Purkinje cell (primary cell): Measurements from ENCODE around the gene P2RY12. TPM values are rescaled to one million over a fixed set of nuclear protein-coding genes. Genes with fewer than 3 reads are reported as not detected.

Experiments
- polyA plus RNA-seq: library from polyadenylated mRNA; unstranded; fragments of >200 nt; fragmentation: Nextera tagmentation; gene quantifications from 2 replicates; pipeline ENCODE4 v1.2.1, GENCODE V29; 2014

P2RY12 gene
- polyA plus RNA-seq, result 0.27 TPM in 1 of 2 replicates, not detected in the other

GRCh38 chr3:151384741-151385174 is at the start of gene P2RY12:
Gene P2RY12 (minus strand): TSS chr3:151384753. CDS start chr3:151338845, 45,908 bp downstream.

GRCh38 chr3:151329363-151329762 is 55.2 kb downstream of the P2RY12 start, which contains the start of gene P2RY13:
Gene P2RY13 (minus strand): TSS chr3:151329549. CDS start chr3:151329528, 21 bp downstream.

GRCh38 chr3:151316267-151316991 is 68.1 kb downstream of the P2RY12 start, which contains the start of gene GPR87:
Gene GPR87 (minus strand): TSS chr3:151316820. CDS start chr3:151300100, 16,720 bp downstream.

Other genes with a start within 250 kb of the P2RY12 start
- 8.1 TPM in 1 of 2 replicates, not detected in the other for gene GPR171, start 181.5 kb downstream of the P2RY12 start, polyA plus RNA-seq
- 2.1 TPM in 1 of 2 replicates, not detected in the other for gene P2RY14, start 106.2 kb downstream of the P2RY12 start, polyA plus RNA-seq
- gene GPR87, start 67.9 kb downstream of the P2RY12 start, polyA plus RNA-seq, result not detected in 2 replicates
- gene P2RY13, start 55.2 kb downstream of the P2RY12 start, polyA plus RNA-seq, result 0.69 and 2.4 TPM in 2 replicates
- not detected in 2 replicates for gene IGSF10, start 76.3 kb upstream of the P2RY12 start, polyA plus RNA-seq